ENCODE results near the gene FNDC3A. TPM values are rescaled to one million over a fixed set of nuclear protein-coding genes. Genes with fewer than 3 reads are reported as not detected.

The FNDC3A gene
- total RNA-seq, 4 donors from 2014 or later: 37.0 to 39.4 (median 38.6) TPM

- TF ChIP-seq, protein P1, sequence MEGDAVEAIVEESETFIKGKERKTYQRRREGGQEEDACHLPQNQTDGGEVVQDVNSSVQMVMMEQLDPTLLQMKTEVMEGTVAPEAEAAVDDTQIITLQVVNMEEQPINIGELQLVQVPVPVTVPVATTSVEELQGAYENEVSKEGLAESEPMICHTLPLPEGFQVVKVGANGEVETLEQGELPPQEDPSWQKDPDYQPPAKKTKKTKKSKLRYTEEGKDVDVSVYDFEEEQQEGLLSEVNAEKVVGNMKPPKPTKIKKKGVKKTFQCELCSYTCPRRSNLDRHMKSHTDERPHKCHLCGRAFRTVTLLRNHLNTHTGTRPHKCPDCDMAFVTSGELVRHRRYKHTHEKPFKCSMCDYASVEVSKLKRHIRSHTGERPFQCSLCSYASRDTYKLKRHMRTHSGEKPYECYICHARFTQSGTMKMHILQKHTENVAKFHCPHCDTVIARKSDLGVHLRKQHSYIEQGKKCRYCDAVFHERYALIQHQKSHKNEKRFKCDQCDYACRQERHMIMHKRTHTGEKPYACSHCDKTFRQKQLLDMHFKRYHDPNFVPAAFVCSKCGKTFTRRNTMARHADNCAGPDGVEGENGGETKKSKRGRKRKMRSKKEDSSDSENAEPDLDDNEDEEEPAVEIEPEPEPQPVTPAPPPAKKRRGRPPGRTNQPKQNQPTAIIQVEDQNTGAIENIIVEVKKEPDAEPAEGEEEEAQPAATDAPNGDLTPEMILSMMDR (IDR thresholded peaks at IDR 0.05): no peak
- TF ChIP-seq POLR2AphosphoS5 (IDR thresholded peaks at IDR 0.05) (no peak), EP300 (IDR thresholded peaks at IDR 0.05) (no peak), POLR2A (IDR thresholded peaks at IDR 0.05; ENCODE audit: low read depth) (no peak)
- no peaks in the 10 kb centered on the region for H3K27me3 ChIP-seq
- no peaks in the 10 kb centered on the region for H3K9me3 ChIP-seq
- WGBS: 65% methylated on average over 3 of the region's 3 CpGs
- peaks cover 0 to 11% (median 4%) of the 10 kb centered on the region in 4 donors for H3K4me1 ChIP-seq
- no peak overlapping the region for H3K4me3 ChIP-seq
- intact Hi-C loops (cut with DNase I): no loop called here
- no peak overlapping the region for H3K27ac ChIP-seq (replicated peaks in 1 of 4)
- DNase-seq (ENCODE audit: extremely low spot score): no peak
- peaks cover 0 to 4% (median 0%) of the 10 kb centered on the region in 4 donors for H3K36me3 ChIP-seq
These were observed 68.3 kb downstream of the FNDC3A start for GRCh38 chr13:49044008-49044407.

DNA sequence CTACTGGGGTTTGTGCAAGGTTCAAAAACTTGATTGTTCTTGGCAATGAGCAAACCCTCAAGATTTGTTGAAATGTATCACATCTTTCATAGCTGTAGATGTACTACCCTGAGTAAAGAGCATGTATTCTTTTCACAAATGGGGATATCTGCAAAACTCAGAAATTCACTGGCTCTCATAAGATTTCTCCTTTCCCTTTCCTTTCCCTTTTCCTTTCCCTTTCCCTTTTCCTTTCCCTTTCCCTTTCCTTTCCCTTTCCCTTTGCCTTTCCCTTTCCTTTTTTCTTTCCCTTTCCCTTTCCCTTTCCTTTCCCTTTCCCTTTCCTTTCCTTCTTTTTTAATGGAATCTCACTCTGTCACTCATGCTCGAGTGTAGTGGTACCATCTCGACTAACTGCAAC, 69.1 kb downstream of the FNDC3A start:
- H3K27me3 ChIP-seq: no peaks in the 10 kb centered on the region
- no peak for TF ChIP-seq POLR2A (IDR thresholded peaks at IDR 0.05; ENCODE audit: low read depth)
- TF ChIP-seq EP300 (IDR thresholded peaks at IDR 0.05): no peak
- TF ChIP-seq, protein P1 (IDR thresholded peaks at IDR 0.05): no peak
- no peak for TF ChIP-seq POLR2AphosphoS5 (IDR thresholded peaks at IDR 0.05)

GRCh38 chr13:49046002-49046401, 70.3 kb downstream of the FNDC3A start:
- Histone ChIP-seq H3K36me3 (no peaks in the 10 kb centered on the region), H3K4me1 (peaks cover 0 to 11% (median 4%) of the 10 kb centered on the region in 4 donors), H3K27ac (replicated peaks in 1 of 4) (no peak overlapping the region), H3K27me3 (no peaks in the 10 kb centered on the region), H3K4me3 (no peak overlapping the region), H3K9me3 (no peaks in the 10 kb centered on the region)
- WGBS: 39% methylated on average over 2 of the region's 2 CpGs
- DNase-seq (ENCODE audit: extremely low spot score): no peak
- TF ChIP-seq, protein P1 (IDR thresholded peaks at IDR 0.05): no peak
- TF ChIP-seq POLR2A (IDR thresholded peaks at IDR 0.05; ENCODE audit: low read depth) (no peak), EP300 (IDR thresholded peaks at IDR 0.05) (no peak), POLR2AphosphoS5 (IDR thresholded peaks at IDR 0.05) (no peak)
- intact Hi-C loops (cut with DNase I): no loop called here

More for the DNA sequence above, 69.1 kb downstream of the FNDC3A start:
- H3K9me3 ChIP-seq: no peaks in the 10 kb centered on the region
- H3K36me3 ChIP-seq: no peaks in the 10 kb centered on the region
- 98% methylated on average over 2 of the region's 2 CpGs for WGBS
- H3K27ac ChIP-seq (replicated peaks in 1 of 4): no peak overlapping the region
- intact Hi-C loops (cut with DNase I): no loop called here
- no peak overlapping the region for H3K4me3 ChIP-seq
- H3K4me1 ChIP-seq: peaks cover 0 to 11% (median 4%) of the 10 kb centered on the region in 4 donors
- DNase-seq (ENCODE audit: extremely low spot score): no peak

- TF ChIP-seq, protein P1 (IDR thresholded peaks at IDR 0.05): no peak
- TF ChIP-seq POLR2AphosphoS5 (IDR thresholded peaks at IDR 0.05) (no peak), EP300 (IDR thresholded peaks at IDR 0.05) (no peak), POLR2A (IDR thresholded peaks at IDR 0.05; ENCODE audit: low read depth) (no peak)
- DNase-seq (ENCODE audit: extremely low spot score): no peak
- 60% methylated on average over 2 of the region's 2 CpGs for WGBS
- no peaks in the 10 kb centered on the region for H3K27me3 ChIP-seq
- H3K9me3 ChIP-seq: no peaks in the 10 kb centered on the region
- H3K4me1 ChIP-seq: peaks cover 0 to 11% (median 4%) of the 10 kb centered on the region in 4 donors
- intact Hi-C loops (cut with DNase I): no loop called here
- H3K36me3 ChIP-seq: no peaks in the 10 kb centered on the region
- no peak overlapping the region for H3K27ac ChIP-seq (replicated peaks in 1 of 4)
- H3K4me3 ChIP-seq: no peak overlapping the region
These were observed 70.8 kb downstream of the FNDC3A start for GRCh38 chr13:49046519-49046918.

GRCh38 chr13:49052813-49053212, 77.1 kb downstream of the FNDC3A start:
- 100% methylated on average over 3 of the region's 6 CpGs for WGBS
- Histone ChIP-seq H3K9me3 (no peaks in the 10 kb centered on the region), H3K36me3 (no peaks in the 10 kb centered on the region), H3K4me1 (no peaks in the 10 kb centered on the region), H3K4me3 (no peak overlapping the region), H3K27ac (replicated peaks in 1 of 4) (no peak overlapping the region), H3K27me3 (no peaks in the 10 kb centered on the region)
- no peak for DNase-seq (ENCODE audit: extremely low spot score)
- TF ChIP-seq, protein P1 (IDR thresholded peaks at IDR 0.05): no peak
- no peak for TF ChIP-seq POLR2A (IDR thresholded peaks at IDR 0.05; ENCODE audit: low read depth)
- TF ChIP-seq EP300 (IDR thresholded peaks at IDR 0.05): no peak
- no peak for TF ChIP-seq POLR2AphosphoS5 (IDR thresholded peaks at IDR 0.05)
- intact Hi-C loops (cut with DNase I): no loop called here

Data from esophagus muscularis mucosa (tissue), 4 donors.